Measurements from ENCODE around the gene CPS1. TPM values are rescaled to one million over a fixed set of nuclear protein-coding genes. Genes with fewer than 3 reads are reported as not detected.

The CPS1 gene
- total RNA-seq, 1 donor from 2014 or later, result 3.8 TPM

DNA sequence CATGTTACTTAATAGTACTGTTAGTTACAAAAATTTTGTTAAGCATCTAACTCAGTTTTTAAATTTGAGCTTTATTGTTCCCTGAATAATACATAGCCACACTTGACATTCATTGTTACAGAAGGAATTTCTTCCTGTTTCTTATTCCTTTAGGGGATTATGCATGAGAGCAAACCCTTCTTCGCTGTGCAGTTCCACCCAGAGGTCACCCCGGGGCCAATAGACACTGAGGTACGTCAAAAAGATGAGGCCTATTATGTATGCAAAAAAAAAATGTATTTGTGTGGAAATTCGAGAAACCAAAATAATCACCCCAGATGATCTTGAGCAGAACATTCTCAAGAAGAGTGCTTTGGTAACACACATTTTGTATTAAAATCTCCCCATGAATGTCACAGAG, 36.3 kb downstream of the CPS1 start:
- no peaks in the 10 kb centered on the region for H3K36me3 ChIP-seq (ENCODE audit: control insufficient read depth, insufficient read depth, low read length)

GRCh38 chr2:210593166-210593565, 36.8 kb downstream of the CPS1 start:
- no peak overlapping the region for H3K4me3 ChIP-seq (ENCODE audit: low read depth, low read length)
- TF ChIP-seq, protein P1, sequence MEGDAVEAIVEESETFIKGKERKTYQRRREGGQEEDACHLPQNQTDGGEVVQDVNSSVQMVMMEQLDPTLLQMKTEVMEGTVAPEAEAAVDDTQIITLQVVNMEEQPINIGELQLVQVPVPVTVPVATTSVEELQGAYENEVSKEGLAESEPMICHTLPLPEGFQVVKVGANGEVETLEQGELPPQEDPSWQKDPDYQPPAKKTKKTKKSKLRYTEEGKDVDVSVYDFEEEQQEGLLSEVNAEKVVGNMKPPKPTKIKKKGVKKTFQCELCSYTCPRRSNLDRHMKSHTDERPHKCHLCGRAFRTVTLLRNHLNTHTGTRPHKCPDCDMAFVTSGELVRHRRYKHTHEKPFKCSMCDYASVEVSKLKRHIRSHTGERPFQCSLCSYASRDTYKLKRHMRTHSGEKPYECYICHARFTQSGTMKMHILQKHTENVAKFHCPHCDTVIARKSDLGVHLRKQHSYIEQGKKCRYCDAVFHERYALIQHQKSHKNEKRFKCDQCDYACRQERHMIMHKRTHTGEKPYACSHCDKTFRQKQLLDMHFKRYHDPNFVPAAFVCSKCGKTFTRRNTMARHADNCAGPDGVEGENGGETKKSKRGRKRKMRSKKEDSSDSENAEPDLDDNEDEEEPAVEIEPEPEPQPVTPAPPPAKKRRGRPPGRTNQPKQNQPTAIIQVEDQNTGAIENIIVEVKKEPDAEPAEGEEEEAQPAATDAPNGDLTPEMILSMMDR (IDR thresholded peaks at IDR 0.05; ENCODE audit: insufficient read depth, low read length, poor library complexity, severe bottlenecking), result no peak
- H3K27me3 ChIP-seq (ENCODE audit: control insufficient read depth, insufficient read depth, low read length), result no peaks in the 10 kb centered on the region
- DNase-seq (ENCODE audit: low read depth), result no peak
- no peaks in the 10 kb centered on the region for H3K36me3 ChIP-seq (ENCODE audit: control insufficient read depth, insufficient read depth, low read length)

More for the DNA sequence above, 36.3 kb downstream of the CPS1 start:
- DNase-seq (ENCODE audit: low read depth), result no peak
- TF ChIP-seq, protein P1 (IDR thresholded peaks at IDR 0.05; ENCODE audit: insufficient read depth, low read length, poor library complexity, severe bottlenecking), result no peak
- no peak overlapping the region for H3K4me3 ChIP-seq (ENCODE audit: low read depth, low read length)
- no peaks in the 10 kb centered on the region for H3K27me3 ChIP-seq (ENCODE audit: control insufficient read depth, insufficient read depth, low read length)

DNA sequence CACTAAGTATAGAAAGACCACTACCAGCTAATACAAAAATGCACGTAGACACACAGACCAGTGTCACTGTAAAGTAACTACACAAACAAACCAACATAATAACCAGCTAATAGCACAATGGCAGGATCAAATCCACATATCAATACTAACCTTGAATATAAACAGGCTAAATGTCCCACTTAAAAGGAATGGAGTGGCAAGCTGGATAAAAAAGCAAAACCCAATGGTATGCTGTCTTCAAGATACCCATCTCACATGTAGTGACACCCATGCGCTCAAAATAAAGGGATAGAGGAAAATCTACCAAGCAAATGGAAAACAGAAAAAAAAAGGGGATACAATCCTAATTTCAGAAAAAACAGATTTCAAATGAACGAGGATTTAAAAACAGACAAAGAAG, 41.8 kb downstream of the CPS1 start:
- DNase-seq (ENCODE audit: low read depth), result no peak
- TF ChIP-seq, protein P1 (IDR thresholded peaks at IDR 0.05; ENCODE audit: insufficient read depth, low read length, poor library complexity, severe bottlenecking), result no peak
- H3K27me3 ChIP-seq (ENCODE audit: control insufficient read depth, insufficient read depth, low read length), result no peaks in the 10 kb centered on the region

DNA sequence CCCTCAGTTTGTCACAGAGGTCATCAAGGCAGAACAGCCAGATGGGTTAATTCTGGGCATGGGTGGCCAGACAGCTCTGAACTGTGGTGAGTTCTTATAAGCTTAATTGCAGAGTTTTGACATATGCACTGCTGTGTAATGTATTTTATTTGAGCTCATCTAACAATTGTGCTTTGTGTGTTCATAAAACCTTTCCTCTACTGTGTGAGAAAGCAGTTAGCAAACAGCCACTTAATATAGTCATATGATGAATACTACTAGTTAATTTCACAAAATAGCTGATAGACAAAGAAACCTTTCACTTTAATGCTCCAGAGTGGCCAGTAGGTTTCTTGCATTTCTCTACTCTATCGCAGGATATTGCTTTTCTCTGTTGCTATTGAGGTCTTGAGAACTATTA, 43.1 kb downstream of the CPS1 start:
- H3K36me3 ChIP-seq (ENCODE audit: control insufficient read depth, insufficient read depth, low read length), result no peaks in the 10 kb centered on the region
- TF ChIP-seq, protein P1 (IDR thresholded peaks at IDR 0.05; ENCODE audit: insufficient read depth, low read length, poor library complexity, severe bottlenecking), result no peak

More for the DNA sequence above, 41.8 kb downstream of the CPS1 start:
- H3K36me3 ChIP-seq (ENCODE audit: control insufficient read depth, insufficient read depth, low read length), result no peaks in the 10 kb centered on the region
- no peak overlapping the region for H3K4me3 ChIP-seq (ENCODE audit: low read depth, low read length)

GRCh38 chr2:210604666-210605065, 48.3 kb downstream of the CPS1 start:
- H3K36me3 ChIP-seq (ENCODE audit: control insufficient read depth, insufficient read depth, low read length), result no peaks in the 10 kb centered on the region
- TF ChIP-seq, protein P1 (IDR thresholded peaks at IDR 0.05; ENCODE audit: insufficient read depth, low read length, poor library complexity, severe bottlenecking), result no peak
- no peaks in the 10 kb centered on the region for H3K27me3 ChIP-seq (ENCODE audit: control insufficient read depth, insufficient read depth, low read length)
- DNase-seq (ENCODE audit: low read depth), result no peak
- H3K4me3 ChIP-seq (ENCODE audit: low read depth, low read length), result no peak overlapping the region

More for the DNA sequence above, 43.1 kb downstream of the CPS1 start:
- no peaks in the 10 kb centered on the region for H3K27me3 ChIP-seq (ENCODE audit: control insufficient read depth, insufficient read depth, low read length)
- no peak for DNase-seq (ENCODE audit: low read depth)
- no peak overlapping the region for H3K4me3 ChIP-seq (ENCODE audit: low read depth, low read length)

DNA sequence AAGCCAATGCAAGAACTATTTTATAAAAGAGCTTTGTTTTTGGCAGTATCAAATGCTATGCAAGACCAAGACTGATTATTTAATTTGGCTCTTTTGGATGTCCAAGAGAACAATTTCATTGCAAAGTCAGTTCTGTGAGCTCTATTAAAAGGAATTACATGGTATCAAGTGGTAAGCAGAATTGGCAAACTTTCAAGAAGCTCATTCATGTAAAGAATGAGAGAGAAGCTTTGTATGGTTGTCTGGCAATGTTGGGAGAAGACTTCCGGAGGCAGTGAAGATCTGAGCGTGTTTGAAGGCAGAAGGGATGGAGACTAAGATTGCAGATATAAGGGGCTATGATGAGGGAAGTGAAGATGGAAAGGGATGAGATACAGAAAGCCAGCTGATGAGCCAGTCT, 49.6 kb downstream of the CPS1 start:
- H3K27me3 ChIP-seq (ENCODE audit: control insufficient read depth, insufficient read depth, low read length), result no peaks in the 10 kb centered on the region
- TF ChIP-seq, protein P1 (IDR thresholded peaks at IDR 0.05; ENCODE audit: insufficient read depth, low read length, poor library complexity, severe bottlenecking), result no peak
- no peak overlapping the region for H3K4me3 ChIP-seq (ENCODE audit: low read depth, low read length)
- DNase-seq (ENCODE audit: low read depth), result no peak
- no peaks in the 10 kb centered on the region for H3K36me3 ChIP-seq (ENCODE audit: control insufficient read depth, insufficient read depth, low read length)
